Stimulated activated CD4-positive, alpha-beta T cell treated with anti-CD3 and anti-CD28 coated beads, Interleukin-4, amount 100 ng/mL, for 1 hour (primary cell): ENCODE results near the gene CDYL2.

ENCODE experiments used
- DNase-seq: peaks from one replicate; pipeline ENCODE4 v3.0.0-alpha.2; 2020

The CDYL2 gene

GRCh38 chr16:80583466-80583865, 220.9 kb downstream of the CDYL2 start:
- DNase-seq = peak; percentile 35

- DNase-seq = peak; percentile 51
These were observed 224.1 kb downstream of the CDYL2 start for GRCh38 chr16:80580109-80580832.

GRCh38 chr16:80577485-80578280, 226.7 kb downstream of the CDYL2 start:
- no peak for DNase-seq

GRCh38 chr16:80576343-80576912, 228.0 kb downstream of the CDYL2 start:
- DNase-seq = no peak

- no peak for DNase-seq
These were observed 230.7 kb downstream of the CDYL2 start for GRCh38 chr16:80573700-80574120.

- DNase-seq = no peak
These were observed 234.3 kb downstream of the CDYL2 start for GRCh38 chr16:80570106-80570478.

- DNase-seq = peak; percentile 70
These were observed 234.8 kb downstream of the CDYL2 start for GRCh38 chr16:80569440-80570105.

GRCh38 chr16:80564394-80564793, 240.0 kb downstream of the CDYL2 start:
- no peak for DNase-seq

GRCh38 chr16:80563066-80563465, 241.3 kb downstream of the CDYL2 start:
- no peak for DNase-seq

GRCh38 chr16:80559369-80559768, 245.0 kb downstream of the CDYL2 start:
- no peak for DNase-seq

- no peak for DNase-seq
These were observed 247.4 kb downstream of the CDYL2 start for GRCh38 chr16:80557037-80557436.

- no peak for DNase-seq
These were observed 247.9 kb downstream of the CDYL2 start for GRCh38 chr16:80556481-80556880.

GRCh38 chr16:80554033-80554432, 250.4 kb downstream of the CDYL2 start:
- no peak for DNase-seq

GRCh38 chr16:80552277-80552676, 252.1 kb downstream of the CDYL2 start:
- no peak for DNase-seq
